HepG2 (cell line): Measurements from ENCODE around the gene HEXIM1. TPM values are rescaled to one million over a fixed set of nuclear protein-coding genes. Genes with fewer than 3 reads are reported as not detected.
A peak's percentile ranks its signal among the peaks of the same experiment; 100 is the strongest.

Experiments
- AHDC1 ChIP-seq: sonication (generic); formaldehyde crosslinking; IDR thresholded peaks from 2 replicates; pipeline ENCODE4 v1.5.1; 2020; ENCODE audit warnings: mild to moderate bottlenecking, missing genetic modification reagents, borderline replicate concordance
- ARNT2 ChIP-seq: sonication (generic); formaldehyde crosslinking; IDR thresholded peaks from 2 replicates; pipeline ENCODE4 v1.8.0; 2022; ENCODE audit warnings: mild to moderate bottlenecking, low read depth, missing genetic modification reagents, moderate library complexity
- CBX2 ChIP-seq, 2 experiments: fragments of 200-600 bp in 1 of 2; sonication (generic); formaldehyde crosslinking in 1 of 2; IDR thresholded peaks; 2 replicates each; pipeline versions ENCODE4 v1.7.0 to v1.8.1; 2018 to 2022; ENCODE audit warnings: low read depth in 2 of 2, low read length in 1 of 2, mild to moderate bottlenecking in 1 of 2, missing genetic modification reagents in 1 of 2
- CHD4 ChIP-seq: fragments of 200-600 bp; sonication (generic); IDR thresholded peaks from 2 replicates; pipeline ENCODE4 v1.7.0; 2017; ENCODE audit warnings: mild to moderate bottlenecking, low read length, borderline replicate concordance
- HNRNPL ChIP-seq: fragments of 200-400 bp; formaldehyde crosslinking; IDR thresholded peaks from 2 replicates; pipeline ENCODE4 v1.6.1; 2017; ENCODE audit warnings: mild to moderate bottlenecking, low read depth, low read length
- JUN ChIP-seq: sonication (generic); formaldehyde crosslinking; IDR thresholded peaks from 2 replicates; pipeline ENCODE4 v1.4.0; 2020; ENCODE audit warnings: mild to moderate bottlenecking, missing genetic modification reagents
- KDM1A ChIP-seq: IDR thresholded peaks from 2 replicates; pipeline ENCODE4 v1.6.1; 2016; ENCODE audit warnings: missing compliant biosample characterization
- MIER2 ChIP-seq: IDR thresholded peaks from 2 replicates; pipeline ENCODE4 v1.6.1; 2016; ENCODE audit warnings: missing biosample characterization, missing genetic modification reagents
- MXD4 ChIP-seq: IDR thresholded peaks from 2 replicates; pipeline ENCODE4 v1.6.1; 2016; ENCODE audit warnings: mild to moderate bottlenecking, missing biosample characterization, missing genetic modification reagents
- NR2F6 ChIP-seq, 2 experiments: IDR thresholded peaks; 2 replicates each; pipeline ENCODE4 v1.6.1; 2016; ENCODE audit warnings: antibody characterized with exemption in 1 of 2, mild to moderate bottlenecking in 1 of 2
- SP1 ChIP-seq, 2 experiments: fragments of 450-650 bp in 1 of 2; sonication (generic) in 1 of 2; formaldehyde crosslinking in 1 of 2; IDR thresholded peaks; 2 replicates each; pipeline versions ENCODE4 v1.4.0 to v1.6.1; 2016 to 2020; ENCODE audit warnings: missing genetic modification reagents in 1 of 2
- SRSF1 ChIP-seq: fragments of 200-400 bp; formaldehyde crosslinking; optimal IDR thresholded peaks from 2 replicates; pipeline ENCODE3; 2017; ENCODE audit warnings: mild to moderate bottlenecking, low read depth, low read length, moderate library complexity
- THYN1 ChIP-seq: sonication (generic); formaldehyde crosslinking; IDR thresholded peaks from 2 replicates; pipeline ENCODE4 v1.8.1; 2023; ENCODE audit warnings: low read depth, mild to moderate bottlenecking, moderate library complexity, missing genetic modification reagents, borderline replicate concordance
- ZNF275 ChIP-seq: sonication (generic); formaldehyde crosslinking; IDR thresholded peaks from 2 replicates; pipeline ENCODE4 v1.8.0; 2022; ENCODE audit warnings: missing genetic modification reagents, mild to moderate bottlenecking, inconsistent platforms, borderline replicate concordance
- ZNF34 ChIP-seq: sonication (generic); formaldehyde crosslinking; IDR thresholded peaks from 2 replicates; pipeline ENCODE4 v1.4.0; 2020; ENCODE audit warnings: mild to moderate bottlenecking, missing genetic modification reagents, borderline replicate concordance
- ZNF362 ChIP-seq: sonication (generic); formaldehyde crosslinking; IDR thresholded peaks from 2 replicates; pipeline ENCODE4 v1.4.0; 2020; ENCODE audit warnings: missing genetic modification reagents, mild to moderate bottlenecking, borderline replicate concordance
- ZNF484 ChIP-seq: sonication (generic); formaldehyde crosslinking; IDR thresholded peaks from 2 replicates; pipeline ENCODE4 v1.5.1; 2020; ENCODE audit warnings: mild to moderate bottlenecking, low read depth, missing genetic modification reagents, borderline replicate concordance
- ZNF577 ChIP-seq: sonication (generic); formaldehyde crosslinking; IDR thresholded peaks from 2 replicates; pipeline ENCODE4 v1.4.0; 2020; ENCODE audit warnings: mild to moderate bottlenecking, low read depth, missing genetic modification reagents, borderline replicate concordance
- ZNF749 ChIP-seq: sonication (generic); formaldehyde crosslinking; IDR thresholded peaks from 2 replicates; pipeline ENCODE4 v1.8.0; 2022; ENCODE audit warnings: mild to moderate bottlenecking, missing genetic modification reagents, moderate library complexity, borderline replicate concordance
- ZNF800 ChIP-seq: sonication (generic); formaldehyde crosslinking; IDR thresholded peaks from 2 replicates; pipeline ENCODE4 v1.4.0; 2020; ENCODE audit warnings: missing genetic modification reagents
- polyA plus RNA-seq, 8 experiments: library from polyadenylated mRNA; depleted of rRNA in 3 of 8; stranded (reverse) in 7 of 8; unstranded in 1 of 8; fragments of >200 nt; fragmentation: Illumina TruSeq in 4 of 8; extraction: Trizol in 4 of 8; gene quantifications; 2 replicates each; pipeline versions ENCODE4 v1.2.1 to v1.2.3, GENCODE V29; 2011 to 2016; ENCODE audit warnings: low read depth in 4 of 8, missing spikeins in 1 of 8, mixed read lengths in 1 of 8; ENCODE audit not compliant: insufficient read depth in 1 of 8
- total RNA-seq, 5 experiments: library from RNA; depleted of rRNA; stranded (reverse); fragments of >200 nt; fragmentation: Illumina TruSeq; extraction: Trizol; gene quantifications; 2 replicates each; pipeline ENCODE4 v1.2.3, GENCODE V29; 2016; ENCODE audit warnings: low read depth in 1 of 5

The HEXIM1 gene
- total and polyA plus RNA-seq, 2 of the 13 experiments (the other 11 are each of a cell fraction or from before 2014, with no cell fraction given), result 10.5 to 16.6 TPM

GRCh38 chr17:45172232-45172540 lies 23.9 kb downstream of the HEXIM1 start (continued):
- TF ChIP-seq ZNF34 (CRISPR knock-in tag) (no peak), CBX2 (IDR thresholded peaks at IDR 0.05; ENCODE audit: low read depth, low read length) (no peak), CBX2 (CRISPR knock-in tag; IDR thresholded peaks at IDR 0.05; ENCODE audit: low read depth) (no peak), HNRNPL (no peak), ARNT2 (CRISPR knock-in tag) (0 out of 2 replicates have a peak, but pooled peaks have one; percentile 11), SP1 (IDR thresholded peaks at IDR 0.05) (no peak), SP1 (CRISPR knock-in tag; IDR thresholded peaks at IDR 0.05) (no peak), CHD4 (0 out of 2 replicates have a peak, but pooled peaks have one; percentile 66), MXD4 (no peak), NR2F6 (IDR thresholded peaks at IDR 0.05) (no peak), NR2F6 (CRISPR knock-in tag; IDR thresholded peaks at IDR 0.05) (no peak), MIER2 (CRISPR knock-in tag) (no peak), AHDC1 (CRISPR knock-in tag) (peak; percentile 71; the same call in 1 of the 2 replicates), ZNF749 (CRISPR knock-in tag) (no peak), ZNF577 (no peak), SRSF1 (no peak), KDM1A (CRISPR knock-in tag) (no peak), ZNF275 (peak; percentile 55; the same call in 1 of the 2 replicates), ZNF362 (no peak), THYN1 (CRISPR knock-in tag) (no peak; the same call in 1 of the 2 replicates), JUN (no peak), ZNF484 (CRISPR knock-in tag) (no peak), ZNF800 (CRISPR knock-in tag) (no peak)
